Memory B cell (primary cell): Measurements from ENCODE around the gene OBSCN.

Experiments
- ATAC-seq: fragments of 150-1000 bp; cut with Tn5 transposase; 2 replicates; pipeline ENCODE4 v1.10.0; 2021; ENCODE audit warnings: low read depth, mild to moderate bottlenecking, moderate library complexity
- DNase-seq, 2 donors: peaks; one replicate each; pipeline ENCODE4 v3.0.0; 2022; ENCODE audit warnings: low spot score in 2 of 2
- H3K27ac Mint-ChIP-seq: one replicate; pipeline ENCODE4 v1.8.0; 2022; ENCODE audit warnings: mild to moderate bottlenecking, moderate library complexity, mixed read lengths
- H3K27me3 Mint-ChIP-seq: one replicate; pipeline ENCODE4 v1.8.0; 2022; ENCODE audit warnings: mixed read lengths
- H3K36me3 Mint-ChIP-seq: one replicate; pipeline ENCODE4 v1.8.0; 2022; ENCODE audit warnings: mild to moderate bottlenecking, mixed read lengths
- H3K4me1 Mint-ChIP-seq: one replicate; pipeline ENCODE4 v1.8.0; 2022; ENCODE audit warnings: mixed read lengths
- H3K4me3 Mint-ChIP-seq: one replicate; pipeline ENCODE4 v1.8.0; 2022; ENCODE audit warnings: mild to moderate bottlenecking, moderate library complexity, mixed read lengths
- H3K9me3 Mint-ChIP-seq: one replicate; pipeline ENCODE4 v1.8.0; 2022; ENCODE audit warnings: mixed read lengths

Gene OBSCN

GRCh38 chr1:228346731-228347130 is 138.9 kb downstream of the OBSCN start:
- H3K27me3 Mint-ChIP-seq: peaks cover 3% of the 10 kb centered on the region
- ATAC-seq (no peak), DNase-seq (no peak)
- no peak overlapping the region for H3K4me3 Mint-ChIP-seq
- no peak overlapping the region for H3K27ac Mint-ChIP-seq
- H3K9me3 Mint-ChIP-seq: peaks cover 4% of the 10 kb centered on the region
- H3K4me1 Mint-ChIP-seq: no peaks in the 10 kb centered on the region
- peaks cover 4% of the 10 kb centered on the region for H3K36me3 Mint-ChIP-seq

DNA sequence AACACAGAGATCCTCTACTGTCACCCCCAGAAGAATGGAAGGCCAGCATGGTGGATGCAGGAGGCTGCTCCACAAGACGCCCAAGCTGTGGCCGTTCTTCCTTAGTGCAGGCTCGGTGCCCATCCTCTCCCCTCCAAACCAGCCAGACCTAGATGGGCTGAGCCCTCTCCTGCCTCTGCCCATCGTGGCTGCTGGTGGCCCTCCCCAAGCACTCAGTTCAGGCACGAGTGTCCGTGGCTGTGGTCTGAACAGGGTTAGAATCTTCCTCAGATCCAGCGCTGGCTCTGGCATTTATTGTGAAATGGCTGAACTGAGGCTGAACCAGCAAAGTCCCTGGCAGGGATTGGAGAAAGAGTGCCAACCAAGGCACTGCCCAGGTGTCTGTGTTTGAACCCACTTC is 139.3 kb downstream of the OBSCN start:
- Mint-ChIP-seq H3K4me1 (no peaks in the 10 kb centered on the region), H3K27ac (no peak overlapping the region), H3K36me3 (peaks cover 4% of the 10 kb centered on the region), H3K4me3 (no peak overlapping the region), H3K9me3 (peaks cover 4% of the 10 kb centered on the region), H3K27me3 (peaks cover 3% of the 10 kb centered on the region)
- ATAC-seq (no peak), DNase-seq (no peak)

GRCh38 chr1:228348708-228349467 is 141.0 kb downstream of the OBSCN start:
- ATAC-seq (no peak), DNase-seq (no peak)
- no peak overlapping the region for H3K27ac Mint-ChIP-seq
- peaks cover 1% of the 10 kb centered on the region for H3K36me3 Mint-ChIP-seq
- H3K27me3 Mint-ChIP-seq: peaks cover 3% of the 10 kb centered on the region
- H3K9me3 Mint-ChIP-seq: peaks cover 3% of the 10 kb centered on the region
- H3K4me3 Mint-ChIP-seq: no peak overlapping the region
- H3K4me1 Mint-ChIP-seq: no peaks in the 10 kb centered on the region

DNA sequence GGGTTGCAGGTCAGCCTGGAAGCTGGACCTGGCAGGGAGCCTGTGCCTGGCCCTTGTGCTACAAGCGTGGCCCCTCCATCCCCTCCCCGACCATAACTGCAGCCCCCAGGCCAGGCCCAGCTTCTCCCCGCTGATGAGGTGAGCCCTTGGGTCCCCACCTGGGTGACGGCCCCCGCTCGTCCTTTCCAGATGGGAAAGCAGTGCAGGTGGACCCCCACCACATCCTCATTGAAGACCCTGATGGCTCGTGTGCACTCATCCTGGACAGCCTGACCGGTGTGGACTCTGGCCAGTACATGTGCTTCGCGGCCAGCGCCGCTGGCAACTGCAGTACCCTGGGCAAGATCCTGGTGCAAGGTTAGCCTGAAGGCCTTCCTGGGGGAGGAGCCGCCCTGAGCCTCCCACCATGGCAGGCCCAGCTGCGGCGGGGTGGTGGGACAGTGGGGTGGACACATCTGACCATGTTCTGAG is 141.9 kb downstream of the OBSCN start:
- peaks cover 3% of the 10 kb centered on the region for H3K27me3 Mint-ChIP-seq
- no peak overlapping the region for H3K27ac Mint-ChIP-seq
- no peaks in the 10 kb centered on the region for H3K9me3 Mint-ChIP-seq
- no peak overlapping the region for H3K4me3 Mint-ChIP-seq
- ATAC-seq: no peak
- no peaks in the 10 kb centered on the region for H3K4me1 Mint-ChIP-seq
- peaks cover 1% of the 10 kb centered on the region for H3K36me3 Mint-ChIP-seq
- no peak for DNase-seq

DNA sequence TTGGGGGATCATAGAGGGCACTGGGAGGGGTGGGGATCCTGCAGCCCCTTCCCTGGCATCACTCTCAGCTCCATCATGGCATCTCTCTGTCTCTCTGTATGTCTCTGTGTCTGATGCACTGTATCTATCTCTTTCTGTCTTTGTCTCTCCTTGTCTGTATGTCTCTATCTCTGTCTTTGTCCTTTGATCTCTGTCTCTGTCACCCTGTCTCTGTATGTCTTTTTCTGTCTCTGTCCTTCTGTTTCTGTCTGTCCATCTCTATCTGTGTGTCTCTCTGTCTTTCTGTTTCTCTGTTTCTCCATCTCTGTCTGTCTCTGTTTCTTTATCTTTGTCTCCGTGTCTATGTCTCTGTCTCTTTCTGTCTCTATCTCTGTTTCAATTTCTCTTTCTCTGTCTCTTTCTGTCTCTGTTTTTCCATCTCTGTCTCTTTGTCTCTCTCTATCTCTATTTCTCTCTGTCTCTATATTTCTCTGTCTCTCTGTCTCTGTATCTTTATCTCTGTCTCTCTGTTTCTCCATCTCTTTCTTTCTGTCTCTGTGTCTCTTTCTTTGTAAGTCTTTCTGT is 142.4 kb downstream of the OBSCN start:
- Mint-ChIP-seq H3K36me3 (peaks cover 1% of the 10 kb centered on the region), H3K27me3 (peaks cover 3% of the 10 kb centered on the region), H3K27ac (no peak overlapping the region), H3K4me1 (no peaks in the 10 kb centered on the region), H3K4me3 (no peak overlapping the region), H3K9me3 (no peaks in the 10 kb centered on the region)
- no peak for DNase-seq
- ATAC-seq: no peak

- no peak for ATAC-seq
- Mint-ChIP-seq H3K9me3 (no peaks in the 10 kb centered on the region), H3K27me3 (peaks cover 3% of the 10 kb centered on the region), H3K4me3 (no peak overlapping the region), H3K4me1 (no peaks in the 10 kb centered on the region), H3K36me3 (peaks cover 1% of the 10 kb centered on the region), H3K27ac (no peak overlapping the region)
- DNase-seq: no peak
These were observed 143.3 kb downstream of the OBSCN start for GRCh38 chr1:228350831-228351781.

DNA sequence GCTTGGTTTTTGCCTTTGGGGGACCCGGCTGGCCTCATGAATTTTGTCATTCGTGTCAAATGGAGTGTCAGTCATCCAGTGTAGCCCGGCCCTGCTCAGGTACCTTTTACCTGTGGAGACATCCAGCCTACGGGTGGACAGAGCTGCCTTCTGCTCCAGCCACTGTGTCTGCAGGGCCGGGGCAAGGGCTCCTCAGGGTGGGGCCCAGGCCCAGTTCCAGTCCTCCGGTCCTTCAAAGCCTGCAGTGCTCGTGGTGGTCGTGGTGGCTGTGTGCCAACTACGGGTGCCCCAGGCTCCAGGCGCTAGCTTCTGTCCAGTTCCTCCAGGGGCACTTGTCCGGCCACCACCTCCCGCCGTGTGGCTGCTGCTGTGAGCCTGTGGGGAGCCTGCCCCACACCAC is 144.0 kb downstream of the OBSCN start:
- Mint-ChIP-seq H3K9me3 (no peaks in the 10 kb centered on the region), H3K36me3 (peaks cover 1% of the 10 kb centered on the region), H3K27ac (no peak overlapping the region), H3K27me3 (peaks cover 3% of the 10 kb centered on the region), H3K4me1 (no peaks in the 10 kb centered on the region), H3K4me3 (no peak overlapping the region)
- no peak for DNase-seq
- ATAC-seq: no peak

DNA sequence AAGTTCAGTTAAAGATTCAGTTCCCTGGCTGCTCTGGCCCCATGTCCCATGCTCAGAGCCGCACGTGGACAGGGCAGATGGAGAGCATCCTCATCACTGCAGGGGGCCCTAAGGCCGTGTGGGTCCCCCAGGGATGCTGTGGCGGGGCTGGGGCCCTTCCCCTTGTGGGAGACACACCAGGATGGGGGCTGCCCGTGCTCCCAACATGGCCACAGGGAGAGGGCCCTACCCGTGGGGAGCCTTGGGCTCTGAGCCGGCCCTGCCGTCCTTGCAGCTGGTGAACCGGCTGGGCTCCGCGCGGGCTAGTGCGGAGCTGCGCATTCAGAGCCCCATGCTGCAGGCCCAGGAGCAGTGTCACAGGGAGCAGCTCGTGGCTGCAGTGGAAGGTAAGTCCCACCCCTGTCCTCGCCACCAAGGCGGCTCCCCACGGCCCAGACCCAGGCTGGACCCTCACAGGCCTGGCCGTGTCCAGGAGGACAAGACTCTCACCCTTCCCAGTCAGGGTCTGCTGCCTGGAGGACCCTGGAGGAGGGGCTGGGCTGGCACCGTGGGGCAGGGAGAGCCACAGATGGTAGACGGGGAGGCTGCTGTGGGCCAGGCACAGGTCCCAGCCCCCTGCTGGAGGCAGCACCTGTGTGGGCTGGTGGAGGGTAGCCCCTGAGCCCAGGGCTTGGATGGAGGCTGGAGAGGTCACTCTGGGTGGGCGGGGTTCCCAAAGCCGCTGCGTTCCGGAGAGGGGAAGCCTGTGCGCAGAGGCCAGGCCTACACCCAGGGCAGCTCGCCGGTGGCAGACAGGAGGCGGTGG is 145.0 kb downstream of the OBSCN start:
- Mint-ChIP-seq H3K4me1 (no peaks in the 10 kb centered on the region), H3K36me3 (peaks cover 1% of the 10 kb centered on the region), H3K27me3 (peaks cover 3% of the 10 kb centered on the region), H3K27ac (no peak overlapping the region), H3K9me3 (no peaks in the 10 kb centered on the region), H3K4me3 (no peak overlapping the region)
- DNase-seq: no peak
- ATAC-seq: no peak

GRCh38 chr1:228353601-228354371 is 145.9 kb downstream of the OBSCN start:
- Mint-ChIP-seq H3K4me3 (no peak overlapping the region), H3K27ac (no peak overlapping the region), H3K9me3 (no peaks in the 10 kb centered on the region), H3K27me3 (peaks cover 3% of the 10 kb centered on the region), H3K36me3 (peaks cover 1% of the 10 kb centered on the region), H3K4me1 (no peaks in the 10 kb centered on the region)
- ATAC-seq: no peak
- DNase-seq: no peak

GRCh38 chr1:228354390-228355320 is 146.8 kb downstream of the OBSCN start:
- Mint-ChIP-seq H3K36me3 (peaks cover 1% of the 10 kb centered on the region), H3K27me3 (peaks cover 2% of the 10 kb centered on the region), H3K4me1 (no peaks in the 10 kb centered on the region), H3K9me3 (no peaks in the 10 kb centered on the region), H3K4me3 (no peak overlapping the region), H3K27ac (no peak overlapping the region)
- DNase-seq (no peak), ATAC-seq (no peak)

- Mint-ChIP-seq H3K27me3 (no peaks in the 10 kb centered on the region), H3K36me3 (no peaks in the 10 kb centered on the region), H3K27ac (no peak overlapping the region), H3K4me3 (no peak overlapping the region), H3K9me3 (no peaks in the 10 kb centered on the region), H3K4me1 (no peaks in the 10 kb centered on the region)
- no peak for ATAC-seq
- no peak for DNase-seq
These were observed 149.2 kb downstream of the OBSCN start for GRCh38 chr1:228356897-228357680.
